OCI-LY3 (cell line): Measurements from ENCODE around the gene PTPN5.

ENCODE experiments used
- H2AFZ ChIP-seq: fragments of 200-600, 300-600 bp; shearing (Covaris generic); 2 replicates; pipeline ENCODE4 v1.6.0; 2014; ENCODE audit warnings: antibody characterized with exemption, low read depth, low read length
- H3K27ac ChIP-seq: fragments of 200-600, 300-600 bp; sonication (generic); 2 replicates; pipeline ENCODE4 v1.5.1; 2014; ENCODE audit warnings: mild to moderate bottlenecking, low read length, moderate library complexity, mixed read lengths
- H3K27me3 ChIP-seq: fragments of 200-600, 300-600 bp; sonication (generic); 2 replicates; pipeline ENCODE4 v1.6.1; 2014; ENCODE audit warnings: low read depth, low read length, mixed read lengths
- H3K36me3 ChIP-seq: fragments of 200-600, 300-600 bp; sonication (generic); replicated peaks from 2 replicates; pipeline ENCODE3; 2014; ENCODE audit warnings: low read depth, low read length, mixed read lengths
- H3K4me1 ChIP-seq: fragments of 300-600, 200-600 bp; sonication (generic); 2 replicates; pipeline ENCODE4 v1.6.1; 2014; ENCODE audit warnings: low read length, mixed read lengths
- H3K4me2 ChIP-seq: fragments of 200-600, 300-600 bp; sonication (generic); 2 replicates; pipeline ENCODE4 v1.6.1; 2014; ENCODE audit warnings: low read length, mixed read lengths
- H3K4me3 ChIP-seq: fragments of 300-600, 200-600 bp; sonication (generic); 2 replicates; pipeline ENCODE4 v1.5.1; 2014; ENCODE audit warnings: antibody characterized with exemption, mild to moderate bottlenecking, low read length, moderate library complexity
- H3K79me2 ChIP-seq: fragments of 300-600, 200-600 bp; shearing (Covaris generic); 2 replicates; pipeline ENCODE4 v1.6.1; 2014; ENCODE audit warnings: mild to moderate bottlenecking, low read length, mixed read lengths
- H3K9ac ChIP-seq: fragments of 300-600, 200-600 bp; shearing (Covaris generic); 2 replicates; pipeline ENCODE4 v1.6.0; 2014; ENCODE audit warnings: mild to moderate bottlenecking, low read length, moderate library complexity
- H3K9me3 ChIP-seq: fragments of 200-600, 300-600 bp; shearing (Covaris generic); 2 replicates; pipeline ENCODE4 v1.6.1; 2014; ENCODE audit warnings: low read length, mixed read lengths; ENCODE audit not compliant: insufficient read depth
- H4K20me1 ChIP-seq: fragments of 200-600, 300-600 bp; sonication (generic); 2 replicates; pipeline ENCODE4 v1.6.1; 2016; ENCODE audit warnings: low read length, mixed read lengths; ENCODE audit not compliant: insufficient read depth
- EZH2phosphoT487 ChIP-seq: fragments of 200-600 bp; shearing (Covaris generic); IDR thresholded peaks from 2 replicates; pipeline ENCODE4 v1.6.1; 2018; ENCODE audit warnings: antibody characterized with exemption, mixed run types, low read depth
- TF ChIP-seq, protein P1 (sequence below): fragments of 200-600, 300-600 bp; sonication (generic); IDR thresholded peaks from 2 replicates; pipeline ENCODE4 v1.5.1; 2014; ENCODE audit warnings: antibody characterized with exemption, low read length, low read depth

PTPN5 gene

DNA sequence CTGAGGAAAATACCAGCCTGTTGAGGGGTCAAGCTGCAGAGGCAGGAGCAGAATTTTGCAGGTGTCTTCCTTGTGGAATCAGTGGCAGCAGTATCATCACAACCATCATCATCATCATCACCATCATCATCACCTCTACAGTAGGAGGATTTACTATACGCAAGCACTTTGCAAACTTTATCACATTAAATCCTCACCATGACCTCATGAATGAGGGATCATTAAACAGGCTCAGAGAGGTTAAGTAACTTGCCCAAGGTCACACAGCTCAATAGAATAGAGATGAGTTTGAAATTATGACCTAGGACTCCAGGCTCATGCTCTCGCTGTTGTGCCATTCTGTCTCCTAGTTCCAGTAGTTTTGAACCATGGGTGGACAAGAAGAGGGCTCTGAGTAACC, 25.6 kb downstream of the PTPN5 start:
- Histone ChIP-seq H3K79me2 (no peaks in the 10 kb centered on the region), H3K27ac (no peak overlapping the region), H3K27me3 (peaks cover 49% of the 10 kb centered on the region), H2AFZ (no peak overlapping the region), H4K20me1 (0 out of 2 replicates have a peak, but pooled peaks cover 7% of the 10 kb centered on the region), H3K36me3 (no peaks in the 10 kb centered on the region), H3K4me1 (peaks cover 38% of the 10 kb centered on the region), H3K4me3 (no peak overlapping the region), H3K9me3 (no peaks in the 10 kb centered on the region), H3K9ac (no peak overlapping the region), H3K4me2 (no peak overlapping the region)
- TF ChIP-seq, protein P1, sequence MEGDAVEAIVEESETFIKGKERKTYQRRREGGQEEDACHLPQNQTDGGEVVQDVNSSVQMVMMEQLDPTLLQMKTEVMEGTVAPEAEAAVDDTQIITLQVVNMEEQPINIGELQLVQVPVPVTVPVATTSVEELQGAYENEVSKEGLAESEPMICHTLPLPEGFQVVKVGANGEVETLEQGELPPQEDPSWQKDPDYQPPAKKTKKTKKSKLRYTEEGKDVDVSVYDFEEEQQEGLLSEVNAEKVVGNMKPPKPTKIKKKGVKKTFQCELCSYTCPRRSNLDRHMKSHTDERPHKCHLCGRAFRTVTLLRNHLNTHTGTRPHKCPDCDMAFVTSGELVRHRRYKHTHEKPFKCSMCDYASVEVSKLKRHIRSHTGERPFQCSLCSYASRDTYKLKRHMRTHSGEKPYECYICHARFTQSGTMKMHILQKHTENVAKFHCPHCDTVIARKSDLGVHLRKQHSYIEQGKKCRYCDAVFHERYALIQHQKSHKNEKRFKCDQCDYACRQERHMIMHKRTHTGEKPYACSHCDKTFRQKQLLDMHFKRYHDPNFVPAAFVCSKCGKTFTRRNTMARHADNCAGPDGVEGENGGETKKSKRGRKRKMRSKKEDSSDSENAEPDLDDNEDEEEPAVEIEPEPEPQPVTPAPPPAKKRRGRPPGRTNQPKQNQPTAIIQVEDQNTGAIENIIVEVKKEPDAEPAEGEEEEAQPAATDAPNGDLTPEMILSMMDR = no peak
- no peak for TF ChIP-seq EZH2phosphoT487

- H3K4me3 ChIP-seq = no peak overlapping the region
- no peaks in the 10 kb centered on the region for H3K79me2 ChIP-seq
- H3K9me3 ChIP-seq = no peaks in the 10 kb centered on the region
- no peak overlapping the region for H3K27ac ChIP-seq
- H3K4me2 ChIP-seq = no peak overlapping the region
- H2AFZ ChIP-seq = no peak overlapping the region
- peaks cover 50% of the 10 kb centered on the region for H3K27me3 ChIP-seq
- H3K36me3 ChIP-seq = no peaks in the 10 kb centered on the region
- no peak overlapping the region for H3K9ac ChIP-seq
- H3K4me1 ChIP-seq = peaks cover 38% of the 10 kb centered on the region
- TF ChIP-seq, protein P1 = no peak
- no peak for TF ChIP-seq EZH2phosphoT487
- 0 out of 2 replicates have a peak, but pooled peaks cover 7% of the 10 kb centered on the region for H4K20me1 ChIP-seq
Measured at GRCh38 chr11:18765554-18765953, 26.0 kb downstream of the PTPN5 start.

DNA sequence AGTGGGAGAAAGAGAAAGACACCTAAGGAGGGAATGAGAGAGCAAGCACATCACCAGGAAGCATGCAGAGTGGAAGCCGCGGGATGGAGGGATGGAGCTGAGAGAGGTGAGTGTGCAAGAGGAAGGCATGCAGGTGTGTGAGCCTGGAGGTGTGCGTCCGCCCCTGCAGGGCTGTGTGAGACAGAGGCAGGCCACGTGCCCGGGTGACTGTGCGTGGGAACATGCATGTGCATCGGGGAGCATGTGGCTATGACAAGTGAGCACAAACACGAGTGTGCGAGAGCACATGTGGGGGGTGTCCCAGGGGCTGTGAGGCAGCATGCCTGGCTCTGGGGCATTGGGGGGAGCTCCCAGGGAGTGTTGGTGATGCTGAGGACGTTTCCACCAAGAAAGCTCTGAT, 29.9 kb downstream of the PTPN5 start:
- Histone ChIP-seq H3K27ac (no peak overlapping the region), H3K79me2 (no peaks in the 10 kb centered on the region), H4K20me1 (0 out of 2 replicates have a peak, but pooled peaks cover 7% of the 10 kb centered on the region), H3K4me3 (no peak overlapping the region), H3K9ac (no peak overlapping the region), H3K4me2 (no peak overlapping the region), H3K27me3 (peaks cover 64% of the 10 kb centered on the region), H3K4me1 (peaks cover 12% of the 10 kb centered on the region), H3K9me3 (no peaks in the 10 kb centered on the region), H2AFZ (no peak overlapping the region), H3K36me3 (no peaks in the 10 kb centered on the region)
- TF ChIP-seq EZH2phosphoT487 = no peak
- TF ChIP-seq, protein P1 = no peak

DNA sequence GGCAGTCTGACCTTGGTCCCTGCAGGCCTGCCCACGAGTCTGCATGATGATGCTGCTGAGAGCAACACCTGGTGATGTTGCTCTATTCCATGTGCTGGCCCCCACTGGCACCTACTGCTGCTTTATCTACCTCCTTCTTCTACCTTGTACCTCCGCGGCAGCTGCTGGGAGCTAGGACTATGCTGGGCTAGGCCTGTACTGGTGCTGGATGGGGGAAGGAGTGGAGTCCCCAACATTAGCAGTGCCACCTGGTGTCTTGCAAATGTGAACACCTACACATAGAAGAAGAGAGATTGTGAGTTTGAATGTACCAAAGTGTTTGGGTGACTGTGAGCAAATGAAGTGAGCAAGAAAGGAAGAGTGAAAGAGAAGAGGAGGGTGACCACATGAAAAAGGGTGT, 30.5 kb downstream of the PTPN5 start:
- no peak overlapping the region for H3K4me3 ChIP-seq
- no peak overlapping the region for H2AFZ ChIP-seq
- no peaks in the 10 kb centered on the region for H3K36me3 ChIP-seq
- H3K9me3 ChIP-seq = no peaks in the 10 kb centered on the region
- H3K79me2 ChIP-seq = no peaks in the 10 kb centered on the region
- no peak overlapping the region for H3K4me2 ChIP-seq
- 0 out of 2 replicates have a peak, but pooled peaks cover 7% of the 10 kb centered on the region for H4K20me1 ChIP-seq
- peaks cover 58% of the 10 kb centered on the region for H3K27me3 ChIP-seq
- TF ChIP-seq EZH2phosphoT487 = no peak
- TF ChIP-seq, protein P1 = no peak; the same call in 1 of the 2 replicates
- peaks cover 12% of the 10 kb centered on the region for H3K4me1 ChIP-seq
- no peak overlapping the region for H3K27ac ChIP-seq
- no peak overlapping the region for H3K9ac ChIP-seq
